RCC 7860 (cell line): ENCODE results near the gene BCKDHA.
"Not testable (repeated sequence)": the region's sequence is repeated elsewhere in the genome, so short reads cannot be mapped to it uniquely, and the experiment has no call there.

Experiments used
- DNase-seq: peaks from one replicate; pipeline ENCODE4 v3.0.0-alpha.2; 2015; ENCODE audit warnings: low spot score
- FAIRE-seq: peaks from 2 replicates; lab custom pipeline; 2012; peaks lifted over from hg19 to GRCh38; lab: Jason Lieb, UNC

The BCKDHA gene

GRCh38 chr19:41401483-41401882, 3.9 kb downstream of the BCKDHA start:
- FAIRE-seq (no peak), DNase-seq (no peak)

GRCh38 chr19:41402010-41402409, 4.4 kb downstream of the BCKDHA start:
- FAIRE-seq: no peak

DNA sequence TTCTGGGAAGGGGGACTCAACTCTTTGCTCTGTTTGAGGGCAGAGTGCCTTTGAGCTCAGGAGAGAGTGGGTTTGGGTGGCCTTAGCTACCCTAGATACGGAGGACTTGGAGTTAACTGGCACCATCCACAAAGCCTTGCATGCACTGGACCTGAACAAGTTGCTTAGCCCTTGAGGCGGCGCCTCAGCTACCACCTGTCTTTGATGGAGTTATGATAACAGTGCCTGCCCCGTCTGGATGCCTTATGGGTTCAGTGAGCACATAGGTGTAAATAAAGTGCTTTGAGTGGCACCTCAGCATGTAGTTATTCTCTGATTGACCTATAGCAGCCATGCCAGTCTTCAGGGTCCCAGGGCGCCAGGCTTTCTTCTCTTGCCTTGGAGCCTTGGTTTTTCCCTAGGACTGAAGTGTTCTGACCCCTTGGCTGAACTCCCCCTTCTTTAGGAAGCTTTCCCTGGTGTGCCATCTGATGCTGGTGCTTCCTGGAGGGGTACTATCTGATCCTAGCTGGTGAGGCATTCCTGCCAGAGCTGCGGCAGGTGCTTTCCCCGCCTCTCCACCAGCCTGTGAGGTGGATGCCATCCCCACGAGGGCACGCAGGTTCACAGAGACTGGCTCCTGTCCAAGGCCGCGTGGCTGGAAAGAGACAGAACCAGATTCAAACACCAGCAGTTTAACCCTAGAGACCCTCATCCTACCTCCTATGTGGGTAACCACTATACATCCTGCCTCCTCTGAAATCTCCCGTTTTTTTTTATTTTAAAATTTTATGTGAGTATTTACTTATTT, 5.8 kb downstream of the BCKDHA start:
- no peak for DNase-seq
- FAIRE-seq: no peak

More at GRCh38 chr19:41402010-41402409, 4.4 kb downstream of the BCKDHA start:
- DNase-seq: no peak

DNA sequence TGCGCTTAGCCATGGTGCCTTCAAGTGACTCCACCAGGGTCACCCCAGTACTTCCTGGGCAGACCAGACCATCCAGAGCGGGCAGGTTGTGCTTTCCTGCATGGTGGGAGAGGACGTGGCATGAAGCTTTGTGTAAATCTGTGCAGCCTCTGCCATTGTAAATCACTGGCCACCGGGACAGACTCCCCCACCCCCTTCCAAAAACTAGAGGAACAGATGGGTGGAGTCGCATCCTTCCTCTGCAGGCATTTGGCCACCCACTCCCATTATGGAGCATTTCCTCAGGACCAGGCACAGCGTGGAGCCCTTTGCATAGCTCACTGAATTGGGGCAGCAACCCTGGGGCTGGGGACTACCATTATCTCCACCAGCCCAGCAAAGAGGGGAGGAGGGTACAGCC, 8.2 kb downstream of the BCKDHA start:
- DNase-seq: no peak
- FAIRE-seq: no peak

DNA sequence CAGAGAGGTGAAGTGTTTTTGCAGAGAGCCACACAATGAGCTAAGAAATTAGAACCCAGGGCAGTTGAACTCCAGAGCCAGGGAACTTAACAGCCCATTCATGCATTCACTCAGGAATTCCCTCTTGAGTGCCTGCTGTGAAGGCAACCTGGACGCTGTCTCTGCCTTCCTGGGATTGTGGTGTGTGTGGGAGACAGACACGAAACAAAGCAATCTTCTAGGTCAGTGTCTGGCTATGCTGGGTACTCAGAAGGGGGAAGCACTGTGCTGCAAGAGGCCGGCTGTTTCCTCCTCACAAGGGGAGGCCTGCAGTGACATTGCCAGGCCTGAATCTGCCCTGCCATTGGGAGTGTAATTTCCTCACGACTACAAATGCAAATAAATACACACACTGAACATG, 9.7 kb downstream of the BCKDHA start:
- DNase-seq: peak; percentile 69

DNA sequence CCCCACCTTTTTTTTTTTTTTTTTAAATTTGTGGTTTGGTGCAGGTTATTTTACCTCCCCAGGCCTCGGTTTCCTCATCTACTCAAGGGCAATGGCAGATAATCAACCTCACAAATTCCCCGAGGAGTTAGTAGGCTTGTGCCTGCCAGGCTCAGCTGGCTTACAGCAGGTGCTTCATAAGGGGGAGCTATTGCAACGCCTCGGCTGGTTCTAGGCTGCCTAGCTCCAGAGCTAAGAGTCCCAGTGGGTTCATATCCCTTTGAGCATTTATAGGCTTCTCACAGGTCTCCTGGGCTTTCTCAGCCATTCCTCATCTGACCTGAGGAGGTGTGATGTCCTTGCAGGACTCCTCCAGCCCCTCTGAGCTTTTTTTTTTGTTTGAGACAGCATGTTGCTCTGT, 10.6 kb downstream of the BCKDHA start:
- DNase-seq: no peak
- no peak for FAIRE-seq

More for the DNA sequence above, 9.7 kb downstream of the BCKDHA start:
- FAIRE-seq: peak; percentile 52

GRCh38 chr19:41408846-41409245, 11.2 kb downstream of the BCKDHA start:
- not testable (repeated sequence) for FAIRE-seq

GRCh38 chr19:41409288-41409687, 11.7 kb downstream of the BCKDHA start:
- DNase-seq (peak; percentile 73), FAIRE-seq (peak; percentile 75)

More at GRCh38 chr19:41408846-41409245, 11.2 kb downstream of the BCKDHA start:
- DNase-seq: not testable (repeated sequence)

GRCh38 chr19:41410336-41411054, 12.9 kb downstream of the BCKDHA start:
- DNase-seq (no peak), FAIRE-seq (no peak)

GRCh38 chr19:41411100-41411967, 13.7 kb downstream of the BCKDHA start:
- DNase-seq (no peak), FAIRE-seq (no peak)

DNA sequence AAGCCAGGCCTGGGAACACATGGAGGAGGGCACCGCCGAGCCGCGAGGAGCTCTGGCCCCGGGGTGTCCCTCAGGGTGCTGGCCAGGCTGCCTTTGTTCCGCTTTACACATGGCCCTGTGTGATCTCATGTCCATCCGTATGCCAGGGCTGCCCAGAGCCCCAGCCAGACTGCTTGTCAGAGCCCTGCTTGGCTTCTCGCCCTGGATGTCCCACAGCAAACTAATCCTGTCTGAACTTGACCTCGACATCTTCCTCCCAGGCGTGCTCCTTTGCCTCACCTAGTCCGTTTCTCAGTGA, 14.3 kb downstream of the BCKDHA start:
- DNase-seq (no peak), FAIRE-seq (no peak)

GRCh38 chr19:41412953-41413352, 15.3 kb downstream of the BCKDHA start:
- no peak for FAIRE-seq
- DNase-seq: no peak

GRCh38 chr19:41413947-41414346, 16.3 kb downstream of the BCKDHA start:
- FAIRE-seq (no peak), DNase-seq (no peak)

DNA sequence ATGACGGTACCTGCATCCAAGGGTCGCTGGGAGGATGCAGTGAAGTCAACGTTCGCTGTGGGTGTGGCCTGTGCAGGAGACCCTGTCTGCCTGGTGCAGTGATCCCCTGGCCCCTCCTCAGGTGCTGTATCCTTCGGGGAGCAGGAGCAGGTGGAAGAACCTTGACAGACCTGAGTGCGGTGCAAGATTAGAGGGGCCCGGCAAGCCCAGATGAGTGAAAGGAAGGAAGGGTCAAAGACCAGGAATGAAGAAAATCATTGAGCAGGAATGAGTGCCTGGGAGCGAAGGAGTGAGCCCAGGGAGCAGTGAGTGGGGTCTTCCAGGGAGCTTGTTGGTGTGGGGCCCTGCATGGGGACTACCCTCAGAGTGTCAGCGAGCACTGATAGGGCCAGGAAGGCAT, 16.8 kb downstream of the BCKDHA start:
- DNase-seq: no peak
- FAIRE-seq: no peak

DNA sequence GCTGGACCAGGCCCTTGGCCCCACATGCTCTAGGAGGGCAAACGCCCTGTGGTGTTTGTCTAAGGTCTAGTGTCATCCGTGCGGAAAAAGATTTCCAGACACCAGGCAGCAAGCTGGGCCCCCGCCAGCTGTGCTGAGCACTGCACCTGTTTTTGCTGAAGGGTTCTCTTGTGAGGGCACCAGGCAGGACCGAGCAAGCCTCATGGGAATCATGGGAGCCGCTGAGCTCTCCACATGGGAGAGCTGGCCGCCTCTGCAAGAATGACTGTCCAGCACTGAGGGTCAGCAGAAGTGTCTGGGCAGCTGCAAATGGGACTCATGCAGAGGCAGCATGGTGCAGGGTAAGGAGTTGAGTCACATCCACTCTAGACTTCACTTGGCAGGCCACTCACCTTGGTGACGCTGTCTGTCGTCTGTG, 17.5 kb downstream of the BCKDHA start:
- FAIRE-seq (no peak), DNase-seq (no peak)

GRCh38 chr19:41416194-41416674, 18.6 kb downstream of the BCKDHA start:
- no peak for FAIRE-seq

GRCh38 chr19:41420101-41420880, 22.7 kb downstream of the BCKDHA start:
- DNase-seq (no peak), FAIRE-seq (no peak)

More at GRCh38 chr19:41416194-41416674, 18.6 kb downstream of the BCKDHA start:
- DNase-seq: no peak

DNA sequence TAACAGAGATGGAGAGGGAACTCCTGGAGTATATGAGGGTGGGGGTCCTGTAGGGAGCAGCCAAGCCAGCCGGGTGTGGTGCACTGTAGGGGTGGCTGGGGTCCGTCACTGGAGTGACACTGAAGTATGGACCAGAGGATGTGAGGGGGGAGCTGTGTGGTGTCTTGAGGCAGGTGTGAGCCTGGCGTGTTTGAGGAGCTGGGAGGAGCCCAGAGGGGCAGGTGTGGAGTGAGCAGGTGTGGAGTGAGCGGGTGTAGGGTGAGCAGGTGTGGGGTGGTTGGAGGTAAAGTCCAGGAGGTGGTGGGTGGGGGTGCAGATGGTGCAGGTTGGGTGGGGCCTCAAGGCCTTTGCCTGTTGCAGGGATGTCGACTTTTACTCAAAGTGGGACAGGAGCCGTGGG, 23.7 kb downstream of the BCKDHA start:
- DNase-seq (no peak), FAIRE-seq (no peak)

- no peak for FAIRE-seq
- DNase-seq: no peak
These were observed 24.4 kb downstream of the BCKDHA start for GRCh38 chr19:41421973-41422372.

GRCh38 chr19:41422456-41422855, 24.8 kb downstream of the BCKDHA start:
- DNase-seq (no peak), FAIRE-seq (no peak)
